Omental fat pad (tissue), 4 donors: ENCODE data around the gene DCDC2C. TPM values are rescaled to one million over a fixed set of nuclear protein-coding genes. Genes with fewer than 3 reads are reported as not detected.

Source experiments
- ATAC-seq: fragments of 150-250 bp; one replicate; pipeline ENCODE4 v1.9.1; 2016; ENCODE audit warnings: mild to moderate bottlenecking, moderate library complexity; ENCODE audit not compliant: low FRiP score
- DNase-seq: peaks from one replicate; pipeline ENCODE4 v3.0.0-alpha.2; 2019; ENCODE audit warnings: low spot score
- total RNA-seq, 4 donors: library from RNA; depleted of rRNA; stranded (reverse); fragments of >200 nt; gene quantifications; one replicate each; pipeline ENCODE4 v1.1.0, GENCODE V29; 2016
- TF ChIP-seq, protein P1 (sequence below), 3 donors: fragments of 450-650 bp; IDR thresholded peaks; one replicate each; pipeline ENCODE4 v1.5.1; 2016 to 2017; ENCODE audit warnings: antibody characterized with exemption in 3 of 3, mild to moderate bottlenecking in 3 of 3, moderate library complexity in 2 of 3

The DCDC2C gene
- total RNA-seq, 4 donors from 2014 or later: 0.31 to 1.4 TPM; not detected in 2

DNA sequence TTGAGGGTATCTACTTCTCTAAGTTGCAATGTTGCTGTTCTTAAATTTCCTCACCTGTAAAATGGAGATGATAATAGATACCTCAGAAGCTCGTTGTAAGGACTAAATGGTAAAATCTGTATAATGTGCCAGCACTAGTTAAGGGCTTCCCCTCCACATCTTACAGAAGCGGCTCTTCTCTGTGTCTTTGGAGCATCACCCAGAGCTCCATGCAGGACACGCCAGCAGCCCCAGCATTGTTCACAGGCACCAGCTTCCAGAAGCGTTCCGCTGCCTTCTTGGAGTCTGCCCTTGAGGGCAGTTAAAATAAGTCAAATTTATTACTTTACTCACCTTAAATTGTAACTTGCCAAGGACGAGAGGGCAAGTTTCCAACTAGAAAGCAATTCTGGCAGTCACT lies 5.8 kb downstream of the DCDC2C start:
- TF ChIP-seq, protein P1, sequence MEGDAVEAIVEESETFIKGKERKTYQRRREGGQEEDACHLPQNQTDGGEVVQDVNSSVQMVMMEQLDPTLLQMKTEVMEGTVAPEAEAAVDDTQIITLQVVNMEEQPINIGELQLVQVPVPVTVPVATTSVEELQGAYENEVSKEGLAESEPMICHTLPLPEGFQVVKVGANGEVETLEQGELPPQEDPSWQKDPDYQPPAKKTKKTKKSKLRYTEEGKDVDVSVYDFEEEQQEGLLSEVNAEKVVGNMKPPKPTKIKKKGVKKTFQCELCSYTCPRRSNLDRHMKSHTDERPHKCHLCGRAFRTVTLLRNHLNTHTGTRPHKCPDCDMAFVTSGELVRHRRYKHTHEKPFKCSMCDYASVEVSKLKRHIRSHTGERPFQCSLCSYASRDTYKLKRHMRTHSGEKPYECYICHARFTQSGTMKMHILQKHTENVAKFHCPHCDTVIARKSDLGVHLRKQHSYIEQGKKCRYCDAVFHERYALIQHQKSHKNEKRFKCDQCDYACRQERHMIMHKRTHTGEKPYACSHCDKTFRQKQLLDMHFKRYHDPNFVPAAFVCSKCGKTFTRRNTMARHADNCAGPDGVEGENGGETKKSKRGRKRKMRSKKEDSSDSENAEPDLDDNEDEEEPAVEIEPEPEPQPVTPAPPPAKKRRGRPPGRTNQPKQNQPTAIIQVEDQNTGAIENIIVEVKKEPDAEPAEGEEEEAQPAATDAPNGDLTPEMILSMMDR (IDR thresholded peaks at IDR 0.05): no peak
- DNase-seq (no peak), ATAC-seq (no peak)

DNA sequence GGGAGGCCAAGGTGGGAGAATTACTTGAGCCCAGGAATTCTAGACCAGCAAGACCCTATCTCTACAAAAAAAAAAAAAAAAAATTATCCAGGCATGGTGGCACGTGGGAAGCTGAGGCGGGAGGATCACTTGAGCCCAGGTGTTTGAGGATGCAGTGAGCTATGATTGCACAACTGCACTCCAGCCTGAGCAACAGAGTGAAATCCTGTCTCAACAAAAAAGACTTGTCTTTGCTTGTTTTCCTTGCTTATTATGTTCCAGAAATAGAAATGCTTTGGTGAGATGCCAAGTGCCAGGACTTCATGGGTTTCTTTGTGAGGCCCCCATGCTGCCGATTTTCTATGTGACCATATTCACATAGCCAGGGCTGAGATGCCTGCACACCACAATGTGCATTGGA lies 9.0 kb downstream of the DCDC2C start:
- TF ChIP-seq, protein P1 (IDR thresholded peaks at IDR 0.05): no peak
- ATAC-seq (no peak), DNase-seq (no peak)

DNA sequence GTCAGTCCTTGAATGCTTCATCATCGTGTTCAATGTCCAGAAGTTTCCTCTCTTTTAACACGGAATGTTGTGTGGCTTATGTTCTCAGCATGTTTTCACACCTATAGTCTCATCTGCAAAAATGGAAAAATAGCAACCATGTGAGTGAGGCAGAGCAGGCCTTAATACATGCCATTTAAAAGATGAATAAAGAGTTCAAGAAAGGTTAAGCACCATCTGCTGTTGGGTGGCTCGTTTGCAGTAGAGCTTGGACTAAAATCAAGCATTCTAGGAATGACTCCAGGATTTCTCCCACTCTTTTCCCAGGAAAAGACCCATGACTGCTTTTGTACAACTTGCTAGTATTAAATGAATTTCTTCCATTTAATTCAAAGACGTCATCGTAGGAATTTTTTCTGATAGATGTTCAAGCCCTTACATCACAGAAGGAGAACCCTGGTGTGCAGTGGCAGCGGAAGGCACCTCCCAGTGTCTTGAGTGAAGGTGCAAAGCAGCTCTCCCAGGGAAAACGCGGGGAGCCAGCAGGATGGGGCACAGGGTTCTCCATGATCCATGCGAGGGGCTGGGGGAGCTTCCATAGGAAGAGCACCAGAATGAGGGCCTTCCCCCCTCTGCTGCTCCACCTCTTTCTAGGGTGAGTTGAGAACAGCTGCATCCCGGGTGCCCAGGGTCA lies 9.6 kb downstream of the DCDC2C start:
- TF ChIP-seq, protein P1 (IDR thresholded peaks at IDR 0.05): no peak
- ATAC-seq (no peak), DNase-seq (no peak)

DNA sequence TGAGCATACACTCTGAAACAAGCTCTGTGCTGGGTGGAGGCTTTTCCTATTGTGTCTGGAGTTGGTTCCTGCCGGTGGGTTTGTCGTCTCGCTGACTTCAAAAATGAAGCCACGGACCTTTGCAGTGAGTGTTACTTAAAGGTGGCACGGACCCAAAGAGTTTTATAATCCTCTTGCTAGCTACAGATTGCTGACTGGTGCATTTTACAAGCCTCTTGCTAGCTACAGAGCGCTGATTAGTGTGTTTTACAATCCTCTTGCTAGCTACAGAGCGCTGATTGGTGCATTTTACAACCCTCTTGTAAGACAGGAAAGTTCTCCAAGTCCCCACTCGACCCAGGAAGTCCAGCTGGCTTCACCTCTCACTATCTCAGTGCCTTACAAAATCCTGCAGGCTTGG lies 15.3 kb downstream of the DCDC2C start:
- ATAC-seq: no peak
- TF ChIP-seq, protein P1 (IDR thresholded peaks at IDR 0.05): no peak
- DNase-seq: no peak

DNA sequence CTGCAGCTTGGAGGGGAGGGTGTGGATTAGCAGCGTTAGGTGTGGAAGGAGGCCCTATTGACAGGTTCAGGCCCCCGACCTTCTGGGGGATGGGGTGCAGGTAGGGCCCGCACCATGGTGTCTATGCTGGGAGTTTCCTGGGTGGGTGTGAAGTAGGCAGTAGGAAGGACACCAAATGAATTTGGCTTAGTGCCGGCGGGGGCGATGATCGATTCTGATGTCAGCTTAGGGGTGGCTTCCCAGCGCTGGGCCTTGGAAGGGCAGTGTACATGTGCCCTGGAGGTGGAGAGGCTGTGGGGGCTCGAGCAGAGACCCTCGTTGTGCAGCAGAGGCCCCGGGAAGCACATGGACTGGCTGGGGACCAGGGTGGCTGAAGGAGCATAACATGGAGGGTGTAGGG lies 21.6 kb downstream of the DCDC2C start:
- no peak for DNase-seq
- TF ChIP-seq, protein P1 (IDR thresholded peaks at IDR 0.05): no peak
- ATAC-seq: no peak

DNA sequence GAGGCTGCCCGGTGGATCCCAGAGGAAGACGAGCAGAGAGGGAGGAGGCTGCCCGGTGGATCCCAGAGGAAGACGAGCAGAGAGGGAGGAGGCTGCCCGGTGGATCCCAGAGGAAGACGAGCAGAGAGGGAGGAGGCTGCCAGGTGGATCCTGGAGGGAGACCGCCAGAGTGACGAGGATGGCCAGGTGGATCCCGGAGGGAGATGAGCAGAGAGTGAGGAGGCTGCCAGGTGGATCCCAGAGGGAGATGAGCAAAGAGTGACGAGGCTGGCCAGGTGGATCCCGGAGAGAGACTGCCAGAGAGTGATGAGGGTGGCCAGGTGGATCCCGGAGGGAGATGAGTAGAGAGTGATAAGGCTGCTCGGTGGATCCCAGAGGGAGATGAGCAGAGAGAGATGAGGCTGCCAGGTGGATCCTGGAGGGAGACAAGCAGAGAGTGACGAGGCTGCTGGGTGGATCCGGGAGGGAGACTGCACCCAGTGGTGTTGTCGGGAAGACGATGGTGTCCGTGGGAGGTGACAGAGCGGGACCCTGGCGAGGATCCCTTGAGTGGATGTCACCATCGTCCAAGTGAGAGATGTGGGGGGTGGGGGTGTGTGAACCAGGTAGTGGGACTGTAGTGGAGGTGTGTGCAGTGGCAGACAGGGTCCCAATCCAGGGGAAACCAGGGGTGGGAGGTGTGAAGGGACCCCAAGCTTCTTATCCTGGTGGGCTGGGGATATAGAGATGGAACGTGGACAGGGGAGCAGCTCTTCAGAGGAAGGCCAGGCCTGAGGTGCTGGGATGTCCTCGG lies 22.3 kb downstream of the DCDC2C start:
- TF ChIP-seq, protein P1 (IDR thresholded peaks at IDR 0.05): no peak
- ATAC-seq: peak; percentile 29
- DNase-seq: no peak

DNA sequence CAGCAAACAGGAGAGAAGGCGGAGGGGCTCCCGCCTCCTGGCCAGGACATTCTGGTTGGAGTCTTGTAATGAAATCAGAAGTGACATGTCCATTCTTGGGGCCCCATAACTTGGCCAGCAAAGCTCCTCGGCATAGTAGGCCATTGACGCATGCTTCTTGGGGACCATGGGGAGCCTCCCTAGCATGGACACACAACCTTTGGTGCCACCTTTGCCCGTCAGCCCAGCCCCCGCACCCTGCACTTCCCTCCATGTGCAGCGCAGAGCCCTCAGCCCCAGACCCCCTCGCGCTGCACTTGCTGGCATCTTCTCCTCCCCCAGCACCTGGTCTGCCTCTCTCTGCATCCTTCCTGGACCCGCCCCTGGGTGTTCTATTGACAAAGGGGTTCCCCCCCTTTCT lies 23.1 kb downstream of the DCDC2C start:
- TF ChIP-seq, protein P1 (IDR thresholded peaks at IDR 0.05): no peak
- ATAC-seq (no peak), DNase-seq (no peak)
